ENCODE measurements around the gene DDX10.
"Not testable (repeated sequence)": the region's sequence is repeated elsewhere in the genome, so short reads cannot be mapped to it uniquely, and the experiment has no call there.

DDX10 gene

GRCh38 chr11:108643974-108644373, 20.9 kb upstream of the DDX10 start:
- DNase-seq: no peak
- no peak for ATAC-seq
- Mint-ChIP-seq H3K9me3 (no peaks in the 10 kb centered on the region), H3K4me1 (peaks cover 6% of the 10 kb centered on the region), H3K27me3 (no peaks in the 10 kb centered on the region), H3K27ac (no peak overlapping the region), H3K4me3 (no peak overlapping the region)

DNA sequence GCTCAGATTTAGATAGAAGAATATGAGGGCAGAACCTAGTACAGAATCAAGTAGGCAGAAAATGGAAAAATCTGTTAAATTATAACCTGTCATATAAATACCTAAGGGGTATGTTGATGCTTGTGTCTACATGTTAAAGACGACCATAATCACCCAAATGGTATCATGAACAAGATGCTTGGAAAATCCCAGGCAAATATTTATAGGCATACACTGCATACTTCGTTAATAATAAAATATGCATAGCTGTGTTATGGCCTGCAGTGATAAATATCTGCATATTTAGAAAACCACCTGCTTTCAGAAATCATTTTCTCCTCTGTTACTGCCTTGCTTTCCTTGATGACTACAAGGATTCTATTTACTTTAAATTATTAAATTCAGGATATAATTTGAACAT, 18.9 kb upstream of the DDX10 start:
- H3K27me3 Mint-ChIP-seq: no peaks in the 10 kb centered on the region
- DNase-seq (no peak), ATAC-seq (no peak)
- no peaks in the 10 kb centered on the region for H3K4me1 Mint-ChIP-seq
- no peak overlapping the region for H3K27ac Mint-ChIP-seq
- H3K4me3 Mint-ChIP-seq: no peak overlapping the region
- H3K9me3 Mint-ChIP-seq: no peaks in the 10 kb centered on the region

DNA sequence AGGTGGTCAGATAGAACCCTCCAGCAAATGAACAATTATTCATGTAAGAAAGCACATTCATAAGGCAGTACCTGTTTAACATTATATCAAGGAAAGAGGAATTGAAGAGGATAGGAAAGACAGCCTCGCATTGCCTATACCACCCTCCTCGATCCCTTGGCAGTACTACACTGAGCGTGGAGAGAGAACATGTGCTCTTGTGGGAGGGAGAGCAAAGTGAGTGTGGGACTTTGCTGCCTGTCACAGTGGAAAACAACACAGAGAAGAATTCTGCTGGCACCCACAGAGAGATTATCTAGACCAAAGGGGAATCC, 17.5 kb upstream of the DDX10 start:
- no peak overlapping the region for H3K27ac Mint-ChIP-seq
- H3K9me3 Mint-ChIP-seq: no peaks in the 10 kb centered on the region
- no peak overlapping the region for H3K4me3 Mint-ChIP-seq
- DNase-seq: no peak
- no peak for ATAC-seq
- no peaks in the 10 kb centered on the region for H3K4me1 Mint-ChIP-seq
- no peaks in the 10 kb centered on the region for H3K27me3 Mint-ChIP-seq

GRCh38 chr11:108647701-108648527, 17.0 kb upstream of the DDX10 start:
- peaks cover under 1% of the 10 kb centered on the region for H3K27me3 Mint-ChIP-seq
- no peaks in the 10 kb centered on the region for H3K4me1 Mint-ChIP-seq
- H3K4me3 Mint-ChIP-seq: no peak overlapping the region
- H3K27ac Mint-ChIP-seq: peak overlapping the region in 1 of 2 donors; percentile 5
- H3K9me3 Mint-ChIP-seq: no peaks in the 10 kb centered on the region
- peak; percentile 50 to 70 for DNase-seq
- ATAC-seq: peak; percentile 96

- Mint-ChIP-seq H3K9me3 (no peaks in the 10 kb centered on the region), H3K27ac (peak overlapping the region in 1 of 2 donors; percentile 5), H3K4me3 (no peak overlapping the region), H3K4me1 (no peaks in the 10 kb centered on the region), H3K27me3 (peaks cover 6% of the 10 kb centered on the region)
- DNase-seq (no peak), ATAC-seq (no peak)
Measured at GRCh38 chr11:108648528-108648885, 16.4 kb upstream of the DDX10 start.

GRCh38 chr11:108654100-108654499, 10.8 kb upstream of the DDX10 start:
- ATAC-seq, H3K27me3 Mint-ChIP-seq: not testable (repeated sequence)

DNA sequence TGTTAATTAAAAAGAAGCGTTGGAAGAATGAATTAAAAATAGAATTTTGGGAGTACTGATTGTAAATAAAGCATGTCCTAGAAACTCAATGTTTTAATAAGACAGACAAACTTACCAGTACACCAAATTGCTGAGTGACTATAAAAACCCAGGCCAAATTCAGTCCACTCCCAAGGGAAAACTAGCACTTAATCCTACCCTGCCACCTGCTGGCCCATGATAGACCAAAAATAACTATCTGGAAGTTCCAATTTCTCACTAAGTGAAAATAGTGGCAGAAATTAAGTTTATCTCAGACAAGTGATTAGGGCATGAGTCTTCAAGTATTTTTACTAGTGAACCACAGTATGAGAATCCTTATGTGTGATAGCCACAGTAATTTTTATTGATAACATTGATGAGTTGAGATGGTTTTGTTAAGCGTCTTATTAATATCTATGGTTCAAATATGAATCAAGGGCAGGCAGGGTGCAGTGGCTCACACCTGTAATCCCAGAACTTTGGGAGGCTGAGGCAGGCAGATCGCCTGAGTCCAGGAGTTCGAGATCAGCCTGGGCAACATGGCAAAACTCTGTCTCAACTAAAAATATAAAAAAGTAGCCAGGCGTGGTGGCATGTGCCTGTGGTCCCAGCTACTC, 9.8 kb upstream of the DDX10 start:
- ATAC-seq: no peak
- no peaks in the 10 kb centered on the region for H3K4me1 Mint-ChIP-seq
- no peaks in the 10 kb centered on the region for H3K9me3 Mint-ChIP-seq
- DNase-seq: peak in 1 of 2 donors; percentile 16
- no peak overlapping the region for H3K27ac Mint-ChIP-seq
- peaks cover 7% of the 10 kb centered on the region for H3K27me3 Mint-ChIP-seq
- H3K4me3 Mint-ChIP-seq: no peak overlapping the region

More at GRCh38 chr11:108654100-108654499, 10.8 kb upstream of the DDX10 start:
- not testable (repeated sequence) for H3K4me3 Mint-ChIP-seq, DNase-seq, H3K4me1 Mint-ChIP-seq, H3K9me3 Mint-ChIP-seq, H3K27ac Mint-ChIP-seq

GRCh38 chr11:108662700-108663099, 2.2 kb upstream of the DDX10 start:
- H3K9me3 Mint-ChIP-seq: no peaks in the 10 kb centered on the region
- H3K27ac Mint-ChIP-seq: no peak overlapping the region
- DNase-seq (no peak), ATAC-seq (no peak)
- no peak overlapping the region for H3K4me3 Mint-ChIP-seq
- H3K27me3 Mint-ChIP-seq: no peaks in the 10 kb centered on the region
- peaks cover 33% of the 10 kb centered on the region for H3K4me1 Mint-ChIP-seq

DNA sequence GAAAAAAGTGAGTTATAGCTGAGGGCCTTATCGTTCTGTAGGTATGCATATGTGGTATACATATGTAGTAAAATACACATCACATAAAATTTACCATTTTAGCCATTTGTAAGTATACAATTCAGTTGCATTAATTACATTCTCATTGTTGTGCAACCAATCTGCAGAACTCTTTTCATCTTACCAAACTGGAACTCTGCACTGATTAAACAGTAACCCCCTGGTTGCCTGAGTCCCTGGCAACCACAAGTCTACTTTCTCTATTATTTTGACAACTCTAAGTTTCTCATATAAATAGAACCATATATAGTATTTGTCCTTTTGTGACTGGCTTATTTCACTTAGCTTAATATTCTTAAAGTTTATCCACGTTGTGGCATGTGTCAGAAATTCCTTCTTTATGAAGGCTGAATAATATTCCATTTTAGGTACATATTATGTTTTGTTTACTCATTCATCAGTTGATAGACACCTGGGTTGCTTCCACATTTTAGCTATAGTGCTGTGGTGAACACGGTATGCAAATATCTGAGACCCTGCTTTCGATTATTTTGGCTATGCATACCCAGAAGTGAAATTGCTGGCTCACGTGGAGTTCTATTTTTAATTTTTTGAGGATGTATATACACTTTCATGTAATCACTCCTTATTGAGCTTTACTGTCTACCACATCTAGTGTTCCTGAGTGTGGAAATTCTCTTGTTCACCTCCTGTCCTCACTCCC, 1.6 kb upstream of the DDX10 start:
- ATAC-seq: no peak
- no peaks in the 10 kb centered on the region for H3K9me3 Mint-ChIP-seq
- no peak for DNase-seq
- H3K4me1 Mint-ChIP-seq: peaks cover 37% of the 10 kb centered on the region
- no peak overlapping the region for H3K4me3 Mint-ChIP-seq
- no peak overlapping the region for H3K27ac Mint-ChIP-seq
- no peaks in the 10 kb centered on the region for H3K27me3 Mint-ChIP-seq

DNA sequence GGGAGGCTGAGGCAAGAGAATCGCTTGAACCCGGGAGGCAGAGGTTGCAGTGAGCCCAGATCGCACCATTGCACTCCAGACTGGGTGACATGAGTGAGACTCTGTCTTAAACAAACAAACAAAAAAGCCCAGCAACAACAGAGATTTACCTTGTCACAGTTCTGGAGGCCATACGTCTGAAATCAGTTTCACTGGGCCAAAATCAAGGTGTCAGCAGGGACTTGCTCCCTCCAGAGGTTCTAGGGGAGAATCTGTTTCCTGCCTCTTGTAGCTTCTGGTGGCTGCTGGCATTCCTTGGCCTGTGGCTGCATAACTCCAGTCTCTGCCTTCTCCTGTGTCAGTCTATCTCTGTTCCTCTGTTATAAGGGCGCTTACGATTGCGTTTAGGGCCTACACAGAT, 1.5 kb downstream of the DDX10 start:
- H3K4me3 Mint-ChIP-seq: peak overlapping the region; percentile 99 to 100
- no peak for ATAC-seq
- no peaks in the 10 kb centered on the region for H3K27me3 Mint-ChIP-seq
- peak overlapping the region in 1 of 2 donors; percentile 36 for H3K27ac Mint-ChIP-seq
- peaks cover 63% of the 10 kb centered on the region for H3K4me1 Mint-ChIP-seq
- H3K9me3 Mint-ChIP-seq: no peaks in the 10 kb centered on the region
- DNase-seq: no peak

DNA sequence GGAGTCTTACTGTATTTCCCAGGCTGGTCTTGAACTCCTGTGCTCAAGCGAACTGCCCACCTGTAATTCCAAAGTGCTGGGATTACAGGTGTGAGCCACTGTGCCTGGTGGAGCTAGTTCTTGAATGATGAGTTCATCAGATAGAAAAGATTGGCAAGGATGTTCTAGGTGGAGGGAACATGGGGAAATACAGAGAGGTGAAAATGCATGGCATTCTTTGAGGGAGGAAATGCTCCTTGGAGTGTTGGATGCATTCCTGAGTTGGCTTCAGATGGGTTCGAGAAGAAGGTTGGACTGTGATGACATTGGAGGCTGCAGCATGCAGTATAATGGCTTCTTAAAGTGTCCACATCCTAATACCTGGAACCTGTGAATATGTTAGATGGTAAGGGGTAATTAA, 4.4 kb downstream of the DDX10 start:
- Mint-ChIP-seq H3K27ac (no peak overlapping the region), H3K9me3 (no peaks in the 10 kb centered on the region), H3K4me3 (no peak overlapping the region), H3K4me1 (peaks cover 65% of the 10 kb centered on the region), H3K27me3 (no peaks in the 10 kb centered on the region)
- no peak for DNase-seq
- no peak for ATAC-seq

DNA sequence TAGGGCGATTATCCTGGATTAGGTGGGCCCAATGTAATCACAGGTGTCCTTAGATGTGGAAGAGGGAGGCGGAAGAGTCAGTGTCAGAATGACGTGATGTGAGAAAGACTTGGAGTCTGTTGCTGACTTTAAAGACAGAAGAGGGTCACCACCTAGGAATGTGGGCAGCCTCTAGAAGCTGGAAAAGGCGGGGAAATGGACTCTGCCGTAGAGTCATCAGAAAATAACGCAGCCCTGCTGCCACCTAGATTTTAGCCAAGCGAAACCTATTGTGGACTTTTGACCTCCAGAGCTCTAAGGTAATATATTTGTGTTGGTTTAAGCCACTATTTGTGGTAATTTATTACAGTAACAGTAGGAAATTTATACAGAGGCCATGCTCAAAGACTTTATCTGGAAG, 4.8 kb downstream of the DDX10 start:
- ATAC-seq (no peak), DNase-seq (no peak)
- H3K9me3 Mint-ChIP-seq: no peaks in the 10 kb centered on the region
- no peak overlapping the region for H3K4me3 Mint-ChIP-seq
- H3K27me3 Mint-ChIP-seq: no peaks in the 10 kb centered on the region
- peaks cover 61% of the 10 kb centered on the region for H3K4me1 Mint-ChIP-seq
- no peak overlapping the region for H3K27ac Mint-ChIP-seq

DNA sequence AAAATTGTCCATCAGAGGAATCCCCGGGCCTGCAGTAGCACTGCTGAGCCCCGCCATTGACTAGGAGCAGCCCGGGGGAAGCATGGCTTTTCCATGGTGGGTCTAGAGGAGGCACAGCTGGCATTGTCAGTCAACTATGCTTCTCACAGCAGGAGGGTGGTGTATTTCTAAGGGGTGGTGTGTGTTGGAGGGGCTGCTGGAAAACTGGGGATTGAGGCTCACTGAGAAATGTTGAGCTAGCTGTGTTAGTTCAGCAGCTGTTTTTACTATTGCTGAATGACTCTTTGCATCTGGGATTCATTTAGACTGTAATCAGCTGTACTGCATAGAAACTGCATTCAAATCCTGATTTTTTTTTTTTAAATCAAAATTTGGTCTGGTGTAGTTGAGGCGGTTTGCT, 5.6 kb downstream of the DDX10 start:
- Mint-ChIP-seq H3K4me3 (no peak overlapping the region), H3K27ac (no peak overlapping the region), H3K27me3 (no peaks in the 10 kb centered on the region), H3K4me1 (peaks cover 56% of the 10 kb centered on the region), H3K9me3 (no peaks in the 10 kb centered on the region)
- DNase-seq: no peak
- ATAC-seq: no peak

GRCh38 chr11:108672113-108672512, 7.2 kb downstream of the DDX10 start:
- Mint-ChIP-seq H3K27ac (no peak overlapping the region), H3K27me3 (no peaks in the 10 kb centered on the region), H3K4me3 (no peak overlapping the region), H3K4me1 (peaks cover 42% of the 10 kb centered on the region), H3K9me3 (no peaks in the 10 kb centered on the region)
- DNase-seq: no peak
- ATAC-seq: no peak

GRCh38 chr11:108672786-108673185, 7.9 kb downstream of the DDX10 start:
- DNase-seq (no peak), ATAC-seq (no peak)
- H3K4me3 Mint-ChIP-seq: no peak overlapping the region
- H3K4me1 Mint-ChIP-seq: peaks cover 35% of the 10 kb centered on the region
- peak overlapping the region in 1 of 2 donors; percentile 70 for H3K27ac Mint-ChIP-seq
- H3K9me3 Mint-ChIP-seq: no peaks in the 10 kb centered on the region
- H3K27me3 Mint-ChIP-seq: no peaks in the 10 kb centered on the region

- H3K9me3 Mint-ChIP-seq: no peaks in the 10 kb centered on the region
- no peak overlapping the region for H3K27ac Mint-ChIP-seq
- peaks cover 13% of the 10 kb centered on the region for H3K4me1 Mint-ChIP-seq
- ATAC-seq: no peak
- H3K4me3 Mint-ChIP-seq: no peak overlapping the region
- no peak for DNase-seq
- H3K27me3 Mint-ChIP-seq: no peaks in the 10 kb centered on the region
Measured at GRCh38 chr11:108679045-108679444, 14.2 kb downstream of the DDX10 start.

Data from stimulated activated naive CD8-positive, alpha-beta T cell treated with anti-CD3 and anti-CD28 coated beads, Interleukin-15, amount 100 ng/mL, for 72 hours (primary cell).